ENCODE measurements around the gene KANSL3. TPM values are rescaled to one million over a fixed set of nuclear protein-coding genes. Genes with fewer than 3 reads are reported as not detected.
"Not testable (repeated sequence)": the region's sequence is repeated elsewhere in the genome, so short reads cannot be mapped to it uniquely, and the experiment has no call there.

The KANSL3 gene
- total and polyA plus RNA-seq, 9 of the 15 experiments (the other 6 are each of a cell fraction or from before 2014, with no cell fraction given) = 11.3 to 43.7 (median 27.9) TPM

- ATAC-seq; CTCF ChIA-PET (ENCODE audit: low intra/inter-chr PET ratio); H3K4me3 ChIP-seq; H3K27ac ChIP-seq (ENCODE audit: extremely low read depth, low read depth, low read length); H2AFZ ChIP-seq (ENCODE audit: low read depth, low read length); FAIRE-seq; H3K4me2 ChIP-seq (ENCODE audit: insufficient read depth, low read length); H3K36me3 ChIP-seq (ENCODE audit: control insufficient read depth, insufficient read depth, low read length); H3K9me1 ChIP-seq (ENCODE audit: control insufficient read depth, insufficient read depth, low read length); H3K9ac ChIP-seq (ENCODE audit: insufficient read depth in 1 of 2, low read depth in 2 of 2, low read length in 2 of 2); H4K20me1 ChIP-seq (replicated peaks; ENCODE audit: control insufficient read depth, insufficient read depth, low read length); H3K79me2 ChIP-seq (ENCODE audit: control insufficient read depth, insufficient read depth, low read length); DNase-seq (ENCODE audit: extremely low read depth in 1 of 4, low spot score in 3 of 4); H3K9me3 ChIP-seq (replicated peaks; ENCODE audit: control insufficient read depth, insufficient read depth, low read depth, low read length); BruUV-seq (replicated peaks): not testable (repeated sequence)
- POLR2A ChIA-PET = interaction anchor here (1.3 kb wide), 1 partner anchor 9 kb away, joined by 4 read pairs; no protein-coding TSS in a partner anchor
- intact Hi-C loops (cut with micrococcal nuclease) (loop anchor here (10.0 kb wide), 1 partner anchor 247 kb away; no protein-coding TSS in a partner anchor), in situ Hi-C loops (cut with MboI) (loop anchor here (25.0 kb wide), 1 partner anchor 405 kb away; no protein-coding TSS in a partner anchor)
- peaks cover 0 to 22% of the 10 kb centered on the region in 2 experiments; a peak in 2 of 5 replicates for H3K27me3 ChIP-seq (ENCODE audit: control insufficient read depth in 2 of 2, insufficient read depth in 2 of 2, low read length in 2 of 2)
- 40% methylated on average over 6 of the region's 6 CpGs for WGBS (ENCODE audit: insufficient coverage, low coverage, missing lambda C conversion rate)
- peaks cover 0 to 21% of the 10 kb centered on the region in 2 experiments; a peak in 3 of 5 replicates for H3K4me1 ChIP-seq (replicated peaks in 1 of 2; ENCODE audit: control insufficient read depth in 2 of 2, insufficient read depth in 2 of 2, low read length in 2 of 2)
Observed at GRCh38 chr2:96557421-96557820, 80.7 kb downstream of the KANSL3 start.

- intact Hi-C loops (cut with micrococcal nuclease) = loop anchor here (10.0 kb wide), 1 partner anchor 248 kb away; no protein-coding TSS in a partner anchor
- H3K27me3 ChIP-seq (ENCODE audit: control insufficient read depth in 2 of 2, insufficient read depth in 2 of 2, low read length in 2 of 2) = peaks cover 0 to 21% of the 10 kb centered on the region in 2 experiments; a peak in 2 of 5 replicates
- H3K9me1 ChIP-seq (ENCODE audit: control insufficient read depth, insufficient read depth, low read length) = no peaks in the 10 kb centered on the region
- no peak overlapping the region for H3K9ac ChIP-seq (ENCODE audit: insufficient read depth in 1 of 2, low read depth in 2 of 2, low read length in 2 of 2)
- DNase-seq (ENCODE audit: extremely low read depth in 1 of 4, low spot score in 3 of 4) (peak in 2 of 4 experiments; percentile 34 to 48), FAIRE-seq (no peak), ATAC-seq (peak; percentile 63)
- H3K4me3 ChIP-seq = no peak overlapping the region
- no peaks in the 10 kb centered on the region for H3K79me2 ChIP-seq (ENCODE audit: control insufficient read depth, insufficient read depth, low read length)
- H2AFZ ChIP-seq (ENCODE audit: low read depth, low read length) = no peak overlapping the region
- no peak overlapping the region for H3K27ac ChIP-seq (ENCODE audit: extremely low read depth, low read depth, low read length)
- in situ Hi-C loops (cut with MboI) = loop anchor here (25.0 kb wide), 1 partner anchor 406 kb away; no protein-coding TSS in a partner anchor
- no peaks in the 10 kb centered on the region for H3K36me3 ChIP-seq (ENCODE audit: control insufficient read depth, insufficient read depth, low read length)
- H3K4me2 ChIP-seq (ENCODE audit: insufficient read depth, low read length) = no peak overlapping the region
- CTCF ChIA-PET (ENCODE audit: low intra/inter-chr PET ratio) = no interaction called here
- no peaks in the 10 kb centered on the region for H3K9me3 ChIP-seq (replicated peaks; ENCODE audit: control insufficient read depth, insufficient read depth, low read depth, low read length)
- H4K20me1 ChIP-seq (replicated peaks; ENCODE audit: control insufficient read depth, insufficient read depth, low read length) = no peaks in the 10 kb centered on the region
- 61% methylated on average over 12 of the region's 16 CpGs for WGBS (ENCODE audit: insufficient coverage, low coverage, missing lambda C conversion rate)
- POLR2A ChIA-PET = interaction anchor here (1.3 kb wide), 1 partner anchor 10 kb away, joined by 4 read pairs; no protein-coding TSS in a partner anchor
- H3K4me1 ChIP-seq (replicated peaks in 1 of 2; ENCODE audit: control insufficient read depth in 2 of 2, insufficient read depth in 2 of 2, low read length in 2 of 2) = peaks cover 0 to 21% of the 10 kb centered on the region in 2 experiments; a peak in 3 of 5 replicates
- BruUV-seq (replicated peaks) = no TSS peak
- no peak for TF ChIP-seq TCF15 (CRISPR knock-in tag; IDR thresholded peaks at IDR 0.05)
- no peak for TF ChIP-seq ZNF507 (tag; conservative IDR thresholded peaks at IDR 0.05)
- no peak for TF ChIP-seq XRCC5 (IDR thresholded peaks at IDR 0.05; ENCODE audit: low read depth, low read length)
- no peak for TF ChIP-seq ZNF592 (IDR thresholded peaks at IDR 0.05)
- no peak for TF ChIP-seq ATF4 (CRISPR knock-in tag; IDR thresholded peaks at IDR 0.05)
Observed at GRCh38 chr2:96556441-96557330, 81.4 kb downstream of the KANSL3 start.

All from K562 (cell line).